SH-SY5Y (cell line): ENCODE data around the gene SAE1.

Experiments
- GATA2 ChIP-seq: IDR thresholded peaks from 2 replicates; pipeline ENCODE4 v1.6.1; 2011; ENCODE audit warnings: mild to moderate bottlenecking, low read depth, low read length
- GATA3 ChIP-seq: IDR thresholded peaks from 2 replicates; pipeline ENCODE4 v1.6.1; 2011; ENCODE audit warnings: low read depth, mild to moderate bottlenecking, low read length, moderate library complexity

DNA sequence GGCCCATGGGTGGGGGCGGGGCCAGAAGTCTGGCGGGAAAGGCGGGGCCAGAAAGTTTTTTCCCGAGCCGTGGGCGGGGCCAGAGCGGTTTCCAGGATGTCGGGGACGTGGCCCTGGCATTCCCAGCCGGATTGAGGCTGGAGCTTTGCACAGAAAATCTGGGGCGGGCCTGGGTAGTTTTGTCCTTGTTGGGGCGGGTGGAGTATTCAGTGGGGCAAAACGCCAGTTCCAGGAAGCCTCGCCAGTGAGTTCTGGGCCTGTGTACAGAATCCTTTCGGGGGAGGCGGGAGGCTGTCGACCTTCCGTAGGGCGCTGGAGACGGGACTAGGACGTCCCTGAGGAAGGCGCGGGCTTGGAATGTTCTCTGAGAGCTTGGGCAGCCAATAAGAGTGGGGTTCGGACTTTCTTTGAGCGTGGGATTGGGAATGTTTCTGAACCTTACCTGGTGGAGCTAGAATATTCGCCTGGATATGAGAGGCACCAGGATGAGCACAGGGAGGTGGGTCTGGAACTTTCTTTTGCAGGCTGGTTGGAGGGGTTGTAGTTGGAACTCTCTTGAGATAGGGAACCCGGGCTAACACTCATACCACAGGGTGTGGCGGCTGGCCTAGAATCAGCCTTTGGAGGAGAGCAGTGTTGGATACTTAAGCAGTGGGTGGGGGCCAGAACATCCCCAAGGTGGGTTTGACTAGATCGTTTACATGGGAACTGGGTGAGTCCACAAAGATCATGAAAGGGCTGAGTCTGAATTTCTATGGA lies 127.0 kb downstream of the SAE1 start:
- TF ChIP-seq GATA2: no peak
- TF ChIP-seq GATA3: no peak
